Measurements from ENCODE around the gene NTSR1. TPM values are rescaled to one million over a fixed set of nuclear protein-coding genes. Genes with fewer than 3 reads are reported as not detected.

Gene NTSR1
- total and polyA plus RNA-seq, 5 donors from 2014 or later = 0.11 to 0.37 TPM; not detected in 3

GRCh38 chr20:62686869-62687830, 21.5 kb upstream of the NTSR1 start:
- DNase-seq (no peak), ATAC-seq (ENCODE audit: low read depth in 2 of 2) (no peak)
- Histone ChIP-seq H3K27me3 (ENCODE audit: control insufficient read depth, insufficient read depth, low read length) (no peaks in the 10 kb centered on the region), H3K9me3 (ENCODE audit: control insufficient read depth in 2 of 2, low read length in 2 of 2) (no peaks in the 10 kb centered on the region), H3K4me1 (ENCODE audit: control insufficient read depth, insufficient read depth, low read length, poor library complexity, severe bottlenecking) (no peaks in the 10 kb centered on the region), H3K27ac (ENCODE audit: insufficient read depth, low read length, poor library complexity, severe bottlenecking) (no peak overlapping the region), H3K4me3 (ENCODE audit: low read depth, low read length) (no peak overlapping the region), H3K36me3 (ENCODE audit: control insufficient read depth, insufficient read depth, low read length) (no peaks in the 10 kb centered on the region)
- H3K36me3 Mint-ChIP-seq = no peaks in the 10 kb centered on the region
- peaks cover 9% of the 10 kb centered on the region for H3K27me3 Mint-ChIP-seq
- peaks cover 0 to 9% (median 3%) of the 10 kb centered on the region in 4 donors for H3K4me1 Mint-ChIP-seq
- no peak overlapping the region for H3K4me3 Mint-ChIP-seq
- H3K9me3 Mint-ChIP-seq = no peaks in the 10 kb centered on the region
- H3K27ac Mint-ChIP-seq = peak overlapping the region in 1 of 3 donors; percentile 49

GRCh38 chr20:62688083-62688482, 20.6 kb upstream of the NTSR1 start:
- no peaks in the 10 kb centered on the region for H3K27me3 ChIP-seq (ENCODE audit: control insufficient read depth, insufficient read depth, low read length)
- Mint-ChIP-seq H3K36me3 (no peaks in the 10 kb centered on the region), H3K9me3 (no peaks in the 10 kb centered on the region), H3K27ac (no peak overlapping the region), H3K4me1 (peaks cover 0 to 9% (median 3%) of the 10 kb centered on the region in 4 donors), H3K27me3 (peaks cover 5% of the 10 kb centered on the region), H3K4me3 (no peak overlapping the region)
- no peak overlapping the region for H3K27ac ChIP-seq (ENCODE audit: insufficient read depth, low read length, poor library complexity, severe bottlenecking)
- no peaks in the 10 kb centered on the region for H3K4me1 ChIP-seq (ENCODE audit: control insufficient read depth, insufficient read depth, low read length, poor library complexity, severe bottlenecking)
- DNase-seq (no peak), ATAC-seq (ENCODE audit: low read depth in 2 of 2) (no peak)
- no peak overlapping the region for H3K4me3 ChIP-seq (ENCODE audit: low read depth, low read length)
- H3K9me3 ChIP-seq (ENCODE audit: control insufficient read depth in 2 of 2, low read length in 2 of 2) = no peaks in the 10 kb centered on the region
- no peaks in the 10 kb centered on the region for H3K36me3 ChIP-seq (ENCODE audit: control insufficient read depth, insufficient read depth, low read length)

- ATAC-seq (ENCODE audit: low read depth in 2 of 2) (no peak), DNase-seq (no peak)
- H3K27ac ChIP-seq (ENCODE audit: insufficient read depth, low read length, poor library complexity, severe bottlenecking) = no peak overlapping the region
- no peaks in the 10 kb centered on the region for H3K36me3 ChIP-seq (ENCODE audit: control insufficient read depth, insufficient read depth, low read length)
- Mint-ChIP-seq H3K9me3 (no peaks in the 10 kb centered on the region), H3K4me3 (no peak overlapping the region), H3K27me3 (peaks cover 5% of the 10 kb centered on the region), H3K36me3 (no peaks in the 10 kb centered on the region), H3K4me1 (peaks cover 0 to 9% (median 3%) of the 10 kb centered on the region in 4 donors), H3K27ac (no peak overlapping the region)
- H3K4me1 ChIP-seq (ENCODE audit: control insufficient read depth, insufficient read depth, low read length, poor library complexity, severe bottlenecking) = no peaks in the 10 kb centered on the region
- H3K9me3 ChIP-seq (ENCODE audit: control insufficient read depth in 2 of 2, low read length in 2 of 2) = no peaks in the 10 kb centered on the region
- no peak overlapping the region for H3K4me3 ChIP-seq (ENCODE audit: low read depth, low read length)
- no peaks in the 10 kb centered on the region for H3K27me3 ChIP-seq (ENCODE audit: control insufficient read depth, insufficient read depth, low read length)
Measured at GRCh38 chr20:62688855-62689460, 19.7 kb upstream of the NTSR1 start.

GRCh38 chr20:62689861-62690260, 18.8 kb upstream of the NTSR1 start:
- Mint-ChIP-seq H3K27me3 (peaks cover 5% of the 10 kb centered on the region), H3K27ac (no peak overlapping the region), H3K4me1 (peaks cover 0 to 9% (median 3%) of the 10 kb centered on the region in 4 donors), H3K4me3 (no peak overlapping the region), H3K9me3 (no peaks in the 10 kb centered on the region), H3K36me3 (no peaks in the 10 kb centered on the region)
- Histone ChIP-seq H3K36me3 (ENCODE audit: control insufficient read depth, insufficient read depth, low read length) (no peaks in the 10 kb centered on the region), H3K27ac (ENCODE audit: insufficient read depth, low read length, poor library complexity, severe bottlenecking) (no peak overlapping the region), H3K9me3 (ENCODE audit: control insufficient read depth in 2 of 2, low read length in 2 of 2) (no peaks in the 10 kb centered on the region), H3K4me1 (ENCODE audit: control insufficient read depth, insufficient read depth, low read length, poor library complexity, severe bottlenecking) (no peaks in the 10 kb centered on the region), H3K27me3 (ENCODE audit: control insufficient read depth, insufficient read depth, low read length) (no peaks in the 10 kb centered on the region), H3K4me3 (ENCODE audit: low read depth, low read length) (no peak overlapping the region)
- ATAC-seq (ENCODE audit: low read depth in 2 of 2) = no peak
- no peak for DNase-seq

- Mint-ChIP-seq H3K4me1 (peaks cover 0 to 9% (median 3%) of the 10 kb centered on the region in 4 donors), H3K9me3 (no peaks in the 10 kb centered on the region), H3K36me3 (no peaks in the 10 kb centered on the region), H3K27me3 (peaks cover 5% of the 10 kb centered on the region), H3K27ac (no peak overlapping the region), H3K4me3 (no peak overlapping the region)
- ATAC-seq (ENCODE audit: low read depth in 2 of 2) (no peak), DNase-seq (no peak)
- Histone ChIP-seq H3K4me1 (ENCODE audit: control insufficient read depth, insufficient read depth, low read length, poor library complexity, severe bottlenecking) (no peaks in the 10 kb centered on the region), H3K36me3 (ENCODE audit: control insufficient read depth, insufficient read depth, low read length) (no peaks in the 10 kb centered on the region), H3K27ac (ENCODE audit: insufficient read depth, low read length, poor library complexity, severe bottlenecking) (no peak overlapping the region), H3K9me3 (ENCODE audit: control insufficient read depth in 2 of 2, low read length in 2 of 2) (no peaks in the 10 kb centered on the region), H3K4me3 (ENCODE audit: low read depth, low read length) (no peak overlapping the region), H3K27me3 (ENCODE audit: control insufficient read depth, insufficient read depth, low read length) (no peaks in the 10 kb centered on the region)
Measured at GRCh38 chr20:62690261-62690820, 18.3 kb upstream of the NTSR1 start.

- H3K27ac ChIP-seq (ENCODE audit: insufficient read depth, low read length, poor library complexity, severe bottlenecking) = no peak overlapping the region
- Mint-ChIP-seq H3K4me1 (peaks cover 0 to 4% (median 2%) of the 10 kb centered on the region in 4 donors), H3K27ac (peak overlapping the region in 1 of 3 donors; percentile 64), H3K4me3 (no peak overlapping the region), H3K9me3 (no peaks in the 10 kb centered on the region), H3K36me3 (no peaks in the 10 kb centered on the region), H3K27me3 (peaks cover 5% of the 10 kb centered on the region)
- no peak overlapping the region for H3K4me3 ChIP-seq (ENCODE audit: low read depth, low read length)
- H3K36me3 ChIP-seq (ENCODE audit: control insufficient read depth, insufficient read depth, low read length) = no peaks in the 10 kb centered on the region
- no peaks in the 10 kb centered on the region for H3K9me3 ChIP-seq (ENCODE audit: control insufficient read depth in 2 of 2, low read length in 2 of 2)
- no peak for DNase-seq
- no peak for ATAC-seq (ENCODE audit: low read depth in 2 of 2)
- no peaks in the 10 kb centered on the region for H3K27me3 ChIP-seq (ENCODE audit: control insufficient read depth, insufficient read depth, low read length)
- H3K4me1 ChIP-seq (ENCODE audit: control insufficient read depth, insufficient read depth, low read length, poor library complexity, severe bottlenecking) = no peaks in the 10 kb centered on the region
Measured at GRCh38 chr20:62691487-62691886, 17.1 kb upstream of the NTSR1 start.

GRCh38 chr20:62692176-62692575, 16.5 kb upstream of the NTSR1 start:
- no peak for ATAC-seq (ENCODE audit: low read depth in 2 of 2)
- Histone ChIP-seq H3K27me3 (ENCODE audit: control insufficient read depth, insufficient read depth, low read length) (no peaks in the 10 kb centered on the region), H3K36me3 (ENCODE audit: control insufficient read depth, insufficient read depth, low read length) (no peaks in the 10 kb centered on the region), H3K9me3 (ENCODE audit: control insufficient read depth in 2 of 2, low read length in 2 of 2) (no peaks in the 10 kb centered on the region), H3K27ac (ENCODE audit: insufficient read depth, low read length, poor library complexity, severe bottlenecking) (no peak overlapping the region), H3K4me1 (ENCODE audit: control insufficient read depth, insufficient read depth, low read length, poor library complexity, severe bottlenecking) (no peaks in the 10 kb centered on the region), H3K4me3 (ENCODE audit: low read depth, low read length) (no peak overlapping the region)
- no peak for DNase-seq
- H3K4me1 Mint-ChIP-seq = peaks cover 0 to 2% (median 1%) of the 10 kb centered on the region in 4 donors
- H3K27me3 Mint-ChIP-seq = peaks cover 5% of the 10 kb centered on the region
- H3K36me3 Mint-ChIP-seq = no peaks in the 10 kb centered on the region
- no peak overlapping the region for H3K4me3 Mint-ChIP-seq
- no peaks in the 10 kb centered on the region for H3K9me3 Mint-ChIP-seq
- H3K27ac Mint-ChIP-seq = no peak overlapping the region
